Measurements from ENCODE around the gene HSPA5. TPM values are rescaled to one million over a fixed set of nuclear protein-coding genes. Genes with fewer than 3 reads are reported as not detected.

The HSPA5 gene
- total RNA-seq, 1 donor from 2014 or later = 410 TPM

- no peaks in the 10 kb centered on the region for H3K36me3 ChIP-seq (ENCODE audit: control insufficient read depth, insufficient read depth, low read length)
- DNase-seq (ENCODE audit: low read depth) = peak; percentile 65
- H3K4me3 ChIP-seq (ENCODE audit: low read depth, low read length) = peak within 1 kb of the TSS; percentile 95
- TF ChIP-seq CTCF (IDR thresholded peaks at IDR 0.05; ENCODE audit: insufficient read depth, low read length, poor library complexity, severe bottlenecking) = no peak
- no peaks in the 10 kb centered on the region for H3K27me3 ChIP-seq (ENCODE audit: control insufficient read depth, insufficient read depth, low read length)
Measured at GRCh38 chr9:125261501-125262293, 20.6 kb upstream of the HSPA5 start, which contains the start of gene GAPVD1. Gene GAPVD1, plus strand, starts transcription at chr9:125261826. Its CDS starts 37,096 bp downstream, at chr9:125298922.

GRCh38 chr9:125260561-125260960 is 19.4 kb upstream of the HSPA5 start:
- Histone ChIP-seq H3K36me3 (ENCODE audit: control insufficient read depth, insufficient read depth, low read length) (no peaks in the 10 kb centered on the region), H3K4me3 (ENCODE audit: low read depth, low read length) (no peak overlapping the region), H3K27me3 (ENCODE audit: control insufficient read depth, insufficient read depth, low read length) (no peaks in the 10 kb centered on the region)
- no peak for DNase-seq (ENCODE audit: low read depth)
- no peak for TF ChIP-seq CTCF (IDR thresholded peaks at IDR 0.05; ENCODE audit: insufficient read depth, low read length, poor library complexity, severe bottlenecking)

- no peak for TF ChIP-seq CTCF (IDR thresholded peaks at IDR 0.05; ENCODE audit: insufficient read depth, low read length, poor library complexity, severe bottlenecking)
Measured at GRCh38 chr9:125258832-125259534, 17.8 kb upstream of the HSPA5 start.

GRCh38 chr9:125258160-125258785 is 17.1 kb upstream of the HSPA5 start:
- Histone ChIP-seq H3K36me3 (ENCODE audit: control insufficient read depth, insufficient read depth, low read length) (no peaks in the 10 kb centered on the region), H3K27me3 (ENCODE audit: control insufficient read depth, insufficient read depth, low read length) (no peaks in the 10 kb centered on the region), H3K4me3 (ENCODE audit: low read depth, low read length) (no peak overlapping the region)
- no peak for DNase-seq (ENCODE audit: low read depth)
- no peak for TF ChIP-seq CTCF (IDR thresholded peaks at IDR 0.05; ENCODE audit: insufficient read depth, low read length, poor library complexity, severe bottlenecking)

More at GRCh38 chr9:125258832-125259534, 17.8 kb upstream of the HSPA5 start:
- no peak for DNase-seq (ENCODE audit: low read depth)
- no peak overlapping the region for H3K4me3 ChIP-seq (ENCODE audit: low read depth, low read length)
- H3K36me3 ChIP-seq (ENCODE audit: control insufficient read depth, insufficient read depth, low read length) = no peaks in the 10 kb centered on the region
- no peaks in the 10 kb centered on the region for H3K27me3 ChIP-seq (ENCODE audit: control insufficient read depth, insufficient read depth, low read length)

GRCh38 chr9:125255781-125256391 is 14.7 kb upstream of the HSPA5 start:
- Histone ChIP-seq H3K36me3 (ENCODE audit: control insufficient read depth, insufficient read depth, low read length) (no peaks in the 10 kb centered on the region), H3K4me3 (ENCODE audit: low read depth, low read length) (no peak overlapping the region), H3K27me3 (ENCODE audit: control insufficient read depth, insufficient read depth, low read length) (no peaks in the 10 kb centered on the region)
- no peak for DNase-seq (ENCODE audit: low read depth)
- TF ChIP-seq CTCF (IDR thresholded peaks at IDR 0.05; ENCODE audit: insufficient read depth, low read length, poor library complexity, severe bottlenecking) = peak; percentile 42
